ENCODE measurements around the gene CTNND2.

The CTNND2 gene

DNA sequence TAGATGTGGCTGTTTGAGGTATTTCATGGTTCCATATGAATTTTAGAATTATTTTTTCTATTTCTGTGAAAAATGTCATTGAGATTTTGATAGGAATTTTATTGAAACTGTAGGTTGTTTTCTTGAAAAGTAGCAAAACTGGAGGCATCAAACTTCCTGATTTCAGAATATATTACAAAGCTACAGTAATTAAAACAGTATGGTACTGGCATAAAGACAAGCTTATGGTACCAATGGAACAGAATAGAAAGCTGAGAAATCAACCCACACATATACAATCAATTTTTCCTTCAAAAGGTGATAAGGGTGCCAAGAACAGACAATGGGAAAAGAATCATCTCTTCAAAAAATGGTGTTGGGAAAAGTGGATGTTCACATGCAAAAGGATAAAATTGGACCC lies 945.5 kb downstream of the CTNND2 start:
- no peak for DNase-seq

DNA sequence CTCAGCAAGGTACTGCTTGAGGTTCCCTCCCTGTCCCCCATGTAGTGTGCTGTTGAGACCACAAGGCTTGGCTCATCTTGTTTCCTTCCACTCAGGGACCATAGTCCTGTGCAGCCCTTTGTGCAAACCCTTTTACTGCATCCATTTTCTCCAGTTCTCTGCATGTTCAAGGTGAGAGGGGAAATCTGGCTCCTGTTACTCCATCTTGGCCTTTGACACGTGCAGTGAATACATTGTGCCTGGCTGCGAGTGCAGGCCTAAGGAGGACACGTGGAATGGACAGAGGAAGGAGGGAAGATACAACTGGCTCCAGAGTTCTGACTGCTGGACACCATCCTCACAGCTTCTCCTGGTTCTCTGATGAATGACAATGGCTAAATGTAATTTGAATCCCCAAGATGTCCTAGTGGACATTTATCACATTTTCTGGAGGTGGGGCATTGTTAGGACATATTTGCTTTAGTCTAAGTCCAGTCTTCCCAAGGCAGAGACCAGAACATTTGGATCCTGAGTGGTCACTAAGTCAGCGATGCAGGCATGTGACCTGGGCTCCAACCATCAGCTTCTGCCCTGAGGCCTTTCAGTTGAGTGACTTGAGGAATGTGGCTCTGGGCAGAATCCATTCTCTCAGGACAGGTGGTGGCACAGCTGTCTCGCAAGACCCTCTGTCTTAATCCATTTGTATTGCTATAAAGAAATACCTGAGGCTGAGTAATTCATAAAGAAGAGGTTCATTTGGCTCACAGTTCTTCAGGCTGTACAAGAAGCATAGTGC lies 954.2 kb downstream of the CTNND2 start:
- DNase-seq: no peak

GRCh38 chr5:10946050-10946449 lies 958.2 kb downstream of the CTNND2 start:
- DNase-seq: no peak

DNA sequence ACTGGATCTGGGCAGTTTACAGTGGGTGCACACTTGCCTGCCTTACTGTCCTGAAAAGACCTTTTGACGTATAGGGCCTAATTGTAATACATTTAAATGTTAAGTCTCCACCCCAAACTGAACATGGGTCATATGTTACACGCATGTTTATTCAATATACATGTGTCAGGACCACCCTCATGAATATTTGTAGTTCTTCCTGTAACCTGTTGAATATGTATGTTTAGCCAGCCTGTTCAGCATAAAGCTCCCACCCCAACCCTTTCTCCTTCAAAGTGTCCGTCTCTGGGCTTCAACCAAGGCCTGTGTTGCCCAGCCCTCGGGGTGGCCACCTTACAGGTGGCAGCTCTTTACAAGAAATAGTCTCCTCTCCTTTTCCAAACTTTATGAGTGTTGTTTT lies 962.3 kb downstream of the CTNND2 start:
- no peak for DNase-seq

GRCh38 chr5:10936081-10936855 lies 968.0 kb downstream of the CTNND2 start:
- no peak for DNase-seq

DNA sequence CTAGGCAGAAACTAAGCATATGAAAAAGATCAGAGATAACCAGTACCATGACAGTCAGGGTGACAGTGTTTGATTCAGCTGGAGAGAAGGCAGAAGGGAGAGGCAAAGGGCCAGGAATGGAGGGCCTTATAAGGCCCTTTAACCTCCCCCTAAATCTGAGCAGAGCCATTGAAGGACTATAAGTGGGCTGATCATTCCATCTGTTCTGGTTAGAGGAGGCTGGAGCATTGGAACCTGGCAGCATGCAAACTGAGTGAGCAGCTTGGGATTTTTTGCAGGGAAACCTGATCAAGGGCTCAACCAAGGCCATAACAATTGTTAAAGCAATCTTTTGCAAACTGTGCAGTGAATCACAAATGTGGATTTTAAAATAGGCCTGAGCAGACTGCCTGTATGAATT lies 968.7 kb downstream of the CTNND2 start:
- DNase-seq: no peak

DNA sequence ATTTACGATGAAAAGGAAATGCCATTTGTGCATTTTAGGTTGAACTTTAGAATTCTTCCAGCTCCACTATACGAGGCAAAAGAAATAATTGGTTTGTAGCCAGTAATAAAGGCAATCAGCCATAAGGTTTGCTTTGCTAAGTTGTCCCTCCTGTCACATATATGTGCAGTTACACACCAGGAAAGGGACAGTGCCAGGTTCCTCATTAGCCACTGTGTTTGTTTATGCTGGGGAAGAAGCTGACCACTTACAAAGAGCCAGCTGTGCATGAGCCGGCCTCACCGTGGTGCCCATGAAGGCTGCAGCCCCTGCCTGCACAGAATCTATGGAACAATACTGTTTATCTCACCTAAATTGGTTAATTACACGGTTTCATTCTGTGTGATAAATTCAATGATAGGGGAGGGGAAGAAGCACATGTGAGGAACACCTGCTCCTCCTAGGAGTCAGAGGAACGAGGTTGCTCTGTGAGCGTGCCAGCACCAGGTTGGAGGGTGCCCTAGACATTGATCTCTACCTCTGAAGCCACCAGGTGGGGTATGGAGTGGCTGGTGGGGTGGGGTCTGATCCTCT lies 969.4 kb downstream of the CTNND2 start:
- no peak for DNase-seq

DNA sequence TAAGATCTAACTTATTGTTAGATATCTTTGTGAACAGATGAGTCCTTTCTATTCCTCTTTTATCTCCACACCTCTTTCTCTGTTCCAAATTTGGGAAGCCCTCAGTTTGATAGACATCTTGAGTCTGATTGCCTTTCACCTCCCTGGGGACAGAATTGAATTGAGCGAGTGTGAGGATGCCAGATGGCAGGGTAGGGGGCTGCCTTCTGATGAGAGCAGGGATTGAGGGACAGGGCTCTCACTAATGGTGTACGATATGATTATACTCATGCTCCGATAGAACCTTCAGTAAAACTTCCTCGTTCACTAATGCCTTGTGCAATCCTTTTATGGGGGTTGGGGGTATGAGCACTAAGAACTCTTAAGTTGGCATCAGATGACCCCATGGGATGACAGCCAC lies 971.1 kb downstream of the CTNND2 start:
- DNase-seq: no peak

GRCh38 chr5:10932426-10932825 lies 971.8 kb downstream of the CTNND2 start:
- DNase-seq: no peak

GRCh38 chr5:10927608-10928007 lies 976.6 kb downstream of the CTNND2 start:
- no peak for DNase-seq

DNA sequence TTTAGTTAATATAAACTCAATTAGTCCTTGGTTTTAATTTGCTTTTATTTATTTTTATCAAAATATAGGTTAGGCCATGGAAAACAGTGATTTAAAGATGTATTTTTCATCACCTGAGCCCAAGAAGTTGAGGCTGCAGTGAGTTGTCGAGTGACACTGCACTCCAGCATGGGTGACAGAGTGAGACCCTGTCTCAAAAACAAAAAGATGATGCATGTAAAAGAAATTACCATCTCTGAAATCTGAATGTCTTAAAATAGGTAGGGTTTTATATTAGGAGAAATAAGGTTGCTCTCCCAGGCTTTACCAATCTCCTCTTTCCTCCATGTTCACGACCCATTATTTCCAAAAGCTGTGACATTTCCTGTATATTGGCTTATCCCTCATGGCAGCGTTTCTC lies 980.9 kb downstream of the CTNND2 start:
- no peak for DNase-seq
